Islet precursor cell (in vitro differentiated cells): ENCODE results near the gene SMARCA5.
"Not testable (repeated sequence)": the region's sequence is repeated elsewhere in the genome, so short reads cannot be mapped to it uniquely, and the experiment has no call there.

ENCODE experiments used
- DNase-seq: peaks from one replicate; pipeline ENCODE4 v3.0.0-alpha.2; 2018

SMARCA5 gene

GRCh38 chr4:143513314-143514168 is at the start of gene SMARCA5:
Gene SMARCA5, plus strand, starts transcription at chr4:143513702. Its CDS starts 223 bp downstream, at chr4:143513925.
- peak; percentile 99 for DNase-seq

GRCh38 chr4:143473334-143474126 is 40.0 kb upstream of the SMARCA5 start:
- no peak for DNase-seq

- no peak for DNase-seq
Measured at GRCh38 chr4:143477487-143477886, 36.0 kb upstream of the SMARCA5 start.

- no peak for DNase-seq
Measured at GRCh38 chr4:143481361-143481760, 32.1 kb upstream of the SMARCA5 start.

GRCh38 chr4:143482840-143483239 is 30.7 kb upstream of the SMARCA5 start:
- DNase-seq: no peak

GRCh38 chr4:143486314-143486713 is 27.2 kb upstream of the SMARCA5 start:
- DNase-seq: no peak

- DNase-seq: peak; percentile 59
Measured at GRCh38 chr4:143488687-143489086, 24.8 kb upstream of the SMARCA5 start.

GRCh38 chr4:143489106-143489505 is 24.4 kb upstream of the SMARCA5 start:
- DNase-seq: no peak

GRCh38 chr4:143498021-143498420 is 15.5 kb upstream of the SMARCA5 start:
- no peak for DNase-seq

- no peak for DNase-seq
Measured at GRCh38 chr4:143502231-143502630, 11.3 kb upstream of the SMARCA5 start.

GRCh38 chr4:143506031-143506430 is 7.5 kb upstream of the SMARCA5 start:
- DNase-seq: no peak

- DNase-seq: no peak
Measured at GRCh38 chr4:143511906-143512305, 1.6 kb upstream of the SMARCA5 start.

GRCh38 chr4:143512978-143513313 is 556 bp upstream of the SMARCA5 start:
- DNase-seq: no peak

GRCh38 chr4:143514169-143514495 is 630 bp downstream of the SMARCA5 start:
- no peak for DNase-seq

- DNase-seq: peak; percentile 75
Measured at GRCh38 chr4:143514497-143514896, 995 bp downstream of the SMARCA5 start.

GRCh38 chr4:143514901-143515300 is 1.4 kb downstream of the SMARCA5 start:
- no peak for DNase-seq

GRCh38 chr4:143515905-143516304 is 2.4 kb downstream of the SMARCA5 start:
- no peak for DNase-seq

- DNase-seq: no peak
Measured at GRCh38 chr4:143517764-143518163, 4.3 kb downstream of the SMARCA5 start.

GRCh38 chr4:143524211-143524610 is 10.7 kb downstream of the SMARCA5 start:
- no peak for DNase-seq

- DNase-seq: not testable (repeated sequence)
Measured at GRCh38 chr4:143528046-143528445, 14.5 kb downstream of the SMARCA5 start.

- no peak for DNase-seq
Measured at GRCh38 chr4:143531380-143531779, 17.9 kb downstream of the SMARCA5 start.

- no peak for DNase-seq
Measured at GRCh38 chr4:143531788-143532491, 18.4 kb downstream of the SMARCA5 start.

GRCh38 chr4:143538979-143539669 is 25.6 kb downstream of the SMARCA5 start:
- no peak for DNase-seq
